Mammary epithelial cell (primary cell): ENCODE results near the gene IP6K3.

ENCODE experiments used
- CTCF ChIP-seq, 2 donors: IDR thresholded peaks in 1 of 2; conservative IDR thresholded peaks in 1 of 2; 2 replicates each; pipeline ENCODE4 v1.5.1; 2011 to 2012; ENCODE audit warnings: inconsistent platforms in 2 of 2, low read length in 2 of 2, mild to moderate bottlenecking in 2 of 2, control low read depth in 1 of 2, low read depth in 1 of 2; ENCODE audit not compliant: insufficient read depth in 1 of 2; ENCODE audit errors: extremely low read depth in 1 of 2
- EZH2 ChIP-seq: IDR thresholded peaks from 2 replicates; pipeline ENCODE4 v1.6.1; 2012; ENCODE audit warnings: low read length, inconsistent platforms, borderline replicate concordance

- TF ChIP-seq CTCF (conservative IDR thresholded peaks at IDR 0.05 in 1 of 2, IDR thresholded peaks at IDR 0.05 in 1 of 2; ENCODE audit: extremely low read depth in 1 of 2, insufficient read depth in 1 of 2, low read depth in 1 of 2, low read length in 2 of 2) (no peak), EZH2 (no peak)
These were observed 16.8 kb upstream of the IP6K3 start for GRCh38 chr6:33763483-33763882.
